Erythroblast (primary cell): ENCODE measurements around the gene CDYL2.

Experiments
- GATA1 ChIP-seq: IDR thresholded peaks from 2 replicates; pipeline ENCODE4 v1.6.1; 2011; ENCODE audit warnings: low read depth, mild to moderate bottlenecking, control low read depth, low read length, moderate library complexity
- POLR2A ChIP-seq: IDR thresholded peaks from 2 replicates; pipeline ENCODE4 v1.6.1; 2011; ENCODE audit warnings: mild to moderate bottlenecking, low read length

DNA sequence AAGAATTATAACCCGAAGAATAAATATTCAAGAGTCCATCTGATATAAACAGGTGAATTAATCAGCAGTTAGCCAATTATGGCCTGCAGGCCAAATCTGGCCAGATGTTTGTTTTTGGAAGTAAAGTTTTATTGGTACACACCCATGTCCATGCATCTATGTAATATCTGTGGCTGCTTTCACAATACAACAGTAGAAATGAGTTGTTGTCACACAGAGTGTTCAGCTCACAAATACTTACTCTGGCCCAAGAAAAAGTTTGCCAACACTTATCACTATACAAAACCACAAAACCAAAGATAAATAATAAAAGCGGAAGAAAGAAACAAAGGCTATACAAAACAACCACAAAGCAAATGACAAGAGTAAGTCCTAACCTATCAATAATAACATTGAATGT, 109.4 kb downstream of the CDYL2 start:
- no peak for TF ChIP-seq POLR2A
- TF ChIP-seq GATA1, result no peak
